HG03135 (cell line): ENCODE data around the gene EGFLAM.

Experiments used
- ATAC-seq: cut with Tn5 transposase; IDR thresholded peaks from one replicate; pipeline ENCODE4 v1.9.1; 2021; ENCODE audit warnings: mild to moderate bottlenecking, moderate library complexity; ENCODE audit not compliant: unreplicated experiment

Gene EGFLAM

DNA sequence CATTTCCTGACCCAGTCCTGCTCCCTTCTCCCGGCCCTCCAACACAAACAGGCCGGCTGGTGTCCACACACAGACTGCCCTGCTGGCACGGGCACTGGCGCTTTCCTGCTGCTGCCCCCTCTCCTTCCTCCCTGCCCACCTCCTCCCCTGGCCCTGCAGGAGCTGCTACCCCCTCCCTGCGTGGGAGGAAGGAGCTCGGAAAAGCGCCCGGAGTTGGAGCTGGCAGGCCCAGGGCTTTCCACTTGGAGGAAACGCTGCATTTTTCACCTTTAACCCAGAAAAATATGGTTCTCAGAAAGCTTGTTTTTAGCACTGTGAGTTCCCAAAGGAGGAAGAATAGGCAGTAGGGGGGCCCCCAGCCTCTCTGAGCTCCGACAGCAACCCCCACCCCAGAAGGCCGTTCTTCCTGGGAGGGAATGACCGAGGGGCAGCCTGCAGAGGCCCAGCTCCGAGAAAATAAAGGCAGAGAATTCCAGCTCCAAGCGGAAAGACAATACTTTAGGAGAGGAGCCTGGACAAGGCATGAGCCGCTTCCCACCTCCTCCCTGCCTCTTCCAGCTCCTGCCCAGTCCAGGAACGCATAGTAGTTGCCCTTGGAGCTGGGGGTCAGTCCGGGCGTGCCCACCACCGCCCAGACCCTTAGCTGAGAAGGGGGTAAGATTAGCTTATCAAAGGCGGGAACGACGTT lies 209.1 kb downstream of the EGFLAM start:
- no peak for ATAC-seq

DNA sequence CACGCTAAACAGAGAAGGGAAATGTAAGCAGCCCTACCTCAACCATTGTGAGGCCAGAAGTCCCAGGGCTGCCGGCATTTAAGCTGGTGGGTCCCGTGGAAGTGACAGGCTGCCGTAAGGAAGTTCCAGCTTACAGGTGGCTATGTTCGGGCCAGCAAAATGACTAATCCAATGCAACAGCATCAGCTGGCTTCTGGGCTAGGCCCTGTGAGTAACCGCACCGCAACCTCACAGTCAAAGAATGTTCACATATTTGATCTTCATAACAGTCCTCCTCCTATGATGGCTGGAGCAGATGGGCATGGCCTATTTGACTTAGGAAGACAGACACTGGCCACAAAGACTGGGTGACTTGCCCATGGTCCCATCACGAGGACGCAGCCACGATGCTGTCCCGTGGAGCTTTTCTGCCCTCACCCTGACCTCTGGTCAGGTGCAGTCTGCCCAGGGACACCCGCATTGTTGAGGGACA lies 209.9 kb downstream of the EGFLAM start:
- ATAC-seq, result no peak

DNA sequence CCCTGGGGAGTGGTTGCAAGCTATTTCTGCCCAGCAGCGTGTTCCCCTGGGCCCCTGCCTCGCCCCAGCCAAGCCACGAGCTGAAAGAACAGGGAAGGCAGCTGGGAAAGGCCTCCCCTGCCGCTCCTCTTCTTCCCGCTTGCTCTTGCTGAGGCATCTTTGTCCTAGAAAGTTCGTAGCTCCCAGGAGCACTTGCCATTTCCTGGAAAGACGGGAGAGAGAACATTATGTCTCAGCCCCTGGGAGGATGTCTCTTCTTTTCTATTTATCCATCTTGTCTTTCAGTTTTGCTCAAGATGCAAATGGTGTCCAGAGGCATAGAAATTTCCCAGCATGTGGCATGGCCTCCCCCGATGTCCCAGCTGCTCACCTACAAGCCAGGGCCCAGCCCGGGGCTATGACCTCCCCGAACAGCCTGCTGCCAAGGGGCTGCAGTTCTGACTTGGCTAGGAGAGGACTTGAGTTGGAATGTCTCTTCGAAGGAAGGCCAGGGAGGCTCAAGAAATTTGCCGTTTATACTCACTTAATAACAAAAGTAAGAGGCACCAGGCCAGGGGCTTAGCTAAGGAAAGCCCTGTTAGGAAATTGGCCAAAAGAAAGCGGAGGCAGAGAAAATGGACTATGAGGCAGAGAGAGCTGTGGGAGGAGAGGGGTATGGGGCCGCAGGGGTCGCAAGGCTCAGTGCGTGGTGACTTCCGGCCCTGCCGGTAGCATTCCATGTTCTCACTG lies 210.8 kb downstream of the EGFLAM start:
- ATAC-seq, result no peak

DNA sequence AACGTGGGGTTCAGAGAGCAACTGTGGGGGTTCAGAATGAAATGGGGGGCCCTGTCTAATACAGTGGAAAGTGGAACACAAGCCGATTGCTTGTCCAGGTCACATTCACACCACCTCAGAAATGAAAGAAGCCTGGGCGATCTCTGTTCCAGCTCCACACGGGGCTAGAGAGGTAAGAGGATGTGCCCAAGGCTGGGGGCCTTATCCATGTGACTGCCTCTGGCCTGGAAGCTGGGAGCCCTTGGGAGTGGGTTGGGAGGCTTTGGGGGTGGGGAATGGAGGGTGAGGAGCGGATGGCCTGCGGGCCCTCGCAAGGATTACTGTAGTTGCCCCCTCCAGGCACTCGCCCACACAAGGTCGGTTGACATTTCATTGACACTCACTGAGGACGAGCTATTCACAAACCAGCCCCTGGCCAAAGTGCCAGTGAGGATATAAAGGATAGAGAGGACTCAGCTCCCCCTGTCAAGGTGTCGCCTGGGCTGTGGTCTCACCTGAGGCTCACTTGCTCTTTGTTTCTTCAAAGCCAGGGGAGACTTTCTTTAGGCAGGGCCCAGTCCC lies 211.4 kb downstream of the EGFLAM start:
- ATAC-seq, result no peak

DNA sequence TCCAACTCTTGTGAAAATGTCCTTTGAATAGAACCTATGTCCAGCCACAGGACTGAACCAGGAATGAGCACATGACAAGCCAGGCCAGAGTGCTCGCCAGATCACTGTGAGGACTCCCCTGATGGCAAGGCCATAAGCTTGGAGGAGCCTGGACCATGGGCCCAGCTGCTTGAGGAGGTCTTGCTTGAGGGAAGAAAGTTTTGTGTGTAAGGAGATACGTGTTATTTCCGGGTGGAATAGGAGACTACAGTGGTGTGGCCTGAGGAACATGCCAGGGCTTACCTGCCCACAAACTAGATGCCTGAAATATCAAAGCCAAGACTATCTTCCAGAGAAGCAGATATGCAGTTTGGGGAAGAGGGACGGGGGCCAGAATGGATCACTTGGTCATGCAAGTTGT lies 213.3 kb downstream of the EGFLAM start:
- no peak for ATAC-seq

DNA sequence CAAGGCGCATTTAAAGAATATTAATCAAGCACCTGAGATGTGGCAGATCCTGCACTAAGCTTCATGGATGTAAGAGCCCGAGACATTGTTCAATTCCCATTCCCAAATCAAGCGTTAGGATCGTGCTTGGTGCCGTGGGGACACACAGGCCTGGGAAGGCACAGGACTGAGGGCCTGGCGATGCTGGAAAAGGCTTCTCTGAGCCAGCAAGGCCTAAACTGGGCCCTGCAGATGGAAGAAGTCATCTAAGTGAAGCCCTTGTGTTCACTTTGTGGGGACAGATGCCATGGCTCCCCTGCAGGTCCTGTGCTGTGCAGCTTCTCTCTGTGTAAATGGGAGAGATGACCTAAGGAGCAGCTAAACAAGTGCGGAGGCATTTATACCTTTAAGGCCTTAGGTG lies 214.2 kb downstream of the EGFLAM start:
- no peak for ATAC-seq

DNA sequence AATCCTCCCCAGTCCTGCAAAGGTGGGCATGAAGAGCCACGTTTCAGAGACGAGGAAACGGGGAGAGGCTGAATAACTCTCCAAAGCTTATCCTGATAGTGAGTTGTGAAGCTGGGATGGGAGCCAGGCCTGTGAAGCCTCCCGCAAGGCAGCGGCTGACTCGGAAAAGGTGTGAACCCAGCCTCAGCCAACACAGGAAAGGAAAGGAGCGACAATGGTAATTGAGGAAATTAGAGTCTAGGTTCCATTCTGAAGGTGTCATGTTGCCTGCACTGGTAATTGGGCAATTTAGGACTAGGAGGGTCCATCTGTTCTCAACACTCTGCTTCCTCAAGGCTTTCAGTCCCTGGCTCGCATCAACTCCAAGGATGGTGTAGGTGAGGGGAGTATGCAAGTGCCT lies 214.6 kb downstream of the EGFLAM start:
- ATAC-seq, result no peak

DNA sequence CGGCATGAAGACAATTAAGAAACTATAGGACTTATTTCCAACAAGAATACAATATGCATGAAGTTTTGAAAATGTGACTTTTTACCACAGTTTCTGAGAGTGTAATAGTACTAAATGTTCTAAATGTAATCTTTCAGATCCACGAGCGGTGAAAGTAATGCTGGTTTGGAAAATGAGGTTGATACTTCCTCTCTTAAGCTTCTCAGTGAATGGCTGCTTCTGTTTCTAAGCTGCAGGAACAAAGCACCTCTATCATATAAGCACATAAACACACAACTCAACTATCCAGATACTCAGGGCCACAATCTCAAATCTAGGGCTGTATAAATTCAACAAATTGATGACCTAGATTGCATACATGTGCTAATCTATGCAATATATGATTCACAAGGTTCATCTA lies 219.8 kb downstream of the EGFLAM start:
- no peak for ATAC-seq

DNA sequence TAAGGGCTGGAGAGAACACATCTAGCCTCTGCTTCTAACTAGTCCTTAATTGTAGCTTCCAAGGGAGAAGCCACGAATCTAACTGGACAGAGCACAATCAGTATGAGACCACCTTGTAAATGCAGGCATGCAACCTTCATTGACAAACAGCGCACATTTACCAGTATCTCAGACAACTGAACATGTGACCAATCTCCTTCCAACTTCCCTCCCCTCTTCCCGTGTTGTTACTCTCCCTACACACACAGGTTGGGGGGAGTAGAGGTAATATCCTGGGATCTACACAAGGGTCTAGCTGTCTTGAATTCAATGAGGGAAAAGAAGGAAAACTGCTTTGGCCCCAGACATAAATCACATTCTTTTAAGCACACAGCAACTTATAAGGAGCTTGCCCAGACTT lies 220.5 kb downstream of the EGFLAM start:
- no peak for ATAC-seq

DNA sequence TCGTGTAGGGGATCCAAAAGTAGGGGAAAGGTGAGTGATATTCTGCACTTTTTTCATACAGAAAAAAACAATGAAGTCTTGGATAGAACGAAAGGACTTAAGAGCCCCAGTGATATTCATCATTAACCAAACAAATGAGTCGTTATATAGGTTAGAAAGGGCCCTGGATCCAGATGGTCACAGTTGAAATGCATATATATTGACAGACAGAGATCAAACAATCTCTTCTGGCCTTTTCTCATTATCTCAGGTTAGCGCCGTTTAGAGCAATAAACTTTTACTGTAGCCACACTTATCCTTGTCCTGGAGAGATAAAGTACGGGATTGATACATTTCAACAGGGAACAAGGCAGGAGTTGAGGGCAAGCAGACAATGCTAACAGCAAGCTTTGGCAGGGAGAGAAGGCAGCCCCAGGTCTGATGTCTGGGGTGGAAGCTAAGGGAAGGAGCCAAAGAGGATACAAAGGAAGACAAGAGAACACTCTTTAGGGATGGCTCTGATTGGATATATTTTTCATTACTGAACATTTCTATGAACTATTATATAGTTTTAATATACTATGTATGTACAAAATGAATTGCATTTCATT lies 221.1 kb downstream of the EGFLAM start:
- no peak for ATAC-seq

DNA sequence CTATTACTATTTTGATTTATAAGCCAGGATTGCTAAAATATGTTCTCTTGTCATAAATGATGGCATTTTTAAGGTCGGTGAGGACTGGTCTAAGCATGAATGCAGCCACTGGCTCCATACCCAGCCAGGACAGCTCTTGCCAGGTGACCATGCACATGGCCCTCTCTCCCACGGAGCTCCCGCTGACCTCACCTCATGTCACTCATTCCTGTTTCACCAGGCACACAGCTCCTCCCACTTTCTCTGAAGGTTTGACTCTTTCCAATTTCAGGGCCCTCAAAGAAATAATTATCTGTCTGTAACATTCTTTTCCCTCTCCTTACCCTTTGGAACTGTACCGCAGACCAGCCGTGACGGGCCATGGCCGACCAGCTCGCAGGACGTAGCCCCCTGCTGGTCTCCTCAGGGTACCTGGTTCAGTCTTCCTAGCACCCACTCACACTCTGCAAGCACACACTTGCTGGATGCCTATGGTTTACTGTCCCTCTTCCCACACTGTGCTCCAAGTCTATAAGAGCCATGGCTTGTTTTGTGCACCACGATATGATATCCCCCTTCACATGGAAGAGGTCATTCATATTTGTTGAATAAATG lies 225.5 kb downstream of the EGFLAM start:
- ATAC-seq, result no peak

DNA sequence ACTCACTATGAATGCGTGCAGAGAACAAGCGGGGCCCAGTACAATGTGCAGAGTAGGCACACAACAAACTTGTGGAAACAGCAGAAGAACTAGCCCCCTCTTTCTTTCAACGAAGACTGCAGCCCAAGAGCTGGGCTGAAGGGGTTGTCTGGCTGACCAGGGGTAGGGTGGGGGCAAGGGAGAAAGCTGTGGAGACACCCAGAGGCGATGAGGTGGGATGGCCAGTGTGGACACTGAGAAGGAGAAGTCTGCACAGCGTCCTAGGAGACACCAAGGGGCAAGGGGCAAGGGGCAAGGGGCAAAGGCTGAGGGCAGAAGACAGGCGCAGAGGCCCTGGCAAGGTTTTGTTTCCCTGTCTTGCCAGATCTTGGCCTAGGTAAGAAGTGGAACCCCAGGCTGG lies 235.8 kb downstream of the EGFLAM start:
- no peak for ATAC-seq

DNA sequence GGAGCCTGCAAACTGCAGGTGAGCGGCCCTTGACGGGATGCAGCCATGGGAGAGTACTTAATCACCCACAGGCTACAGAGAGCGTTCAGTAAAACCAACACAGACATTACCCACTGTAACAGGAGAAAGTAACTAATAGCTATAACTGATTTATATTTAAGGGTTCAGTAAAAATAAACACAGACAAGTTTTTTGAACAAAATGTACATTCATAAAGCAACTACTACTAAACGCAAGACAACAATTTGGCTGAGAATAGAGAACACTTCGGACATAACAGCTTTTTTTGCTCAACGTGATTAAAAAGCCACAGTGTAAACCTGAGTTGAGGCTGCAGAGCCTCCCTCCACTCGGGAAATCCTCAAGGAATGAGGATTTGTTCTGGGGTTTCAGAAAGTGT lies 236.4 kb downstream of the EGFLAM start:
- no peak for ATAC-seq

DNA sequence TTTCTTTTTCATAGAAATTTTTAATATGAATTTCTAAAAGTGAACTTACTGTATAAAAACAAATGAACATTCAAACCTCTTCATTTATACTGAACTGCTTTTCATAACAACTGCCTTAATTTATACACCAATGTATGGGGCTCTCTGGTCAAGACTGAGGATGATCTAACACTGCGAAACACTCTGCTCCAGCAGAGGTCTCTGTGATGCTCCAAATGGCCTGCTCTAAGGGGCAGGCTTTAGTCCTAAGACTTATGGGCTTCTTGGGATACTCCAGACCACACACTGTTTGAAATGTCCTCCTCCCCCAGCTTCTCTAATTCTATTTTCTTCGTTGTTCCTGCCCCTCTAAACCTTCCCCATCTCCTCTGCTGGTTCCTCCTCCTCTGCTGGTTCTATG lies 239.6 kb downstream of the EGFLAM start:
- no peak for ATAC-seq

DNA sequence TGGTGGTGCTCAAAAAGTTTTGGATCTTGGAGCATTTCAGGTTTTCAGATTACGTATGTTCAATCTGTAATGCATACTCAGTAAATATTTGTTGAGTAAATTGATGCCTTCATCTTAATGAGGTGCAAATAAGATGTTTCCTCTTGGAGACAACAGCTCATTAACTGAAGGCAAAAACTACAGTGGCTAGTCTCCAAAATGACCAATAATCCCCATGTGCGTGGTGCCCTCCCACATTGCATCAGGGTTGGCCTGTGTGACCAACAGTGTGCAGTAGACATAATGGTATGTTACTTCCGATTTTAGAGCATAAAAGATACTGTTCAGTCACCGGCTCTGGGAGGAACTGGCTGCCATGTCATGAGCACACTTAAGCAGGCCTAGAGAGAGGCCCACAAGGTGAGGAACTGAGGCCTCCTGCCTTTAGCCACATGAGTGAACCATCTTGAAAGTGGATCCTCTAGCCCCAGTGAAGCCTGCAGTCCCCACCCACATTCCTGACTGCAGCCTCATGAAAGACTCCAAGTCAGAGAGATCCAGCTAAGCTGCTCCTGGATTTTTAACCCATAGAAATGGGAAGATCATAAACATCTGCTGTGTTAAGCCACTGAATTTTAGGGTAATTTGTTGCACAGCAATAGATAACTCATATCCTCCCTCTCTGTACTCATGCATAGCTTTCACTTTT lies 242.4 kb downstream of the EGFLAM start:
- ATAC-seq, result no peak

DNA sequence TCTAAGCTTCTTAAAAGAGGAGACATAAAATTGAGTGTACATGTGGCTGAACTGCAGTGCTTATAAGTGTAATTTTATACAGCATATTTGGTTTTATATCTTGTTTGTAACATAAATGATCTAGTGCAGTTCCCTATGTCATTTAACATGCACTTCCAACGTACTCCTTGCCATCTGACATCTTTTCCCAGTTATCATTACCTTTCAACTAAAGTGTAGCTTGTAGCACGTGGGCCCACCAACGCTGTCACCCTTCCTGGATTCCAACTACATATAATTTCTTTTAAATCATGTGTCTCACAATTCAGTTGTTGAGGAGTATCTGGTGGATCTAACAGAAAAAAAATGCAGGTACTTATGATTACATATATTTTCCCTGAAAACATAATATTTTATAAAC lies 247.9 kb downstream of the EGFLAM start:
- no peak for ATAC-seq

DNA sequence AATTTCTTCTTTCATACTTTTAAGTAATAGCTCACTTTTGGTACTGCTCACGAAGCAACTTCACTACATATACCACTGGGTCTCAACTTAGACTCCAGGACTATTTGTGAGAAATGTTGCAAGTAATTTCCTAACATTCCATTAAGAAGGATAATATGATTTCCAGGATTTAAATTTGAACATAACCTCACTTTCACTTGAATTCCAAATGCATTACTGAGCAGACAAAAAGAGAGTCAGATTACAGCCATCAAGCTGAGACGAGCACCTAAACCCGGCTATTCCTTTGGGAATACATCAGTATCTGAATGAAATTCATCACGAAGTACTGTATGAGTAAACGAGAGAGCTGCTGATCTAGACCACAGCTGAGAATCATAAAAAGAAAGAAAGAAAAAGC lies 250.8 kb downstream of the EGFLAM start:
- no peak for ATAC-seq
